GM21367 (cell line): ENCODE data around the gene ALG8.
"Not testable (repeated sequence)": the region's sequence is repeated elsewhere in the genome, so short reads cannot be mapped to it uniquely, and the experiment has no call there.

Experiments
- ATAC-seq: cut with Tn5 transposase; IDR thresholded peaks from one replicate; pipeline ENCODE4 v1.9.1; 2021; ENCODE audit not compliant: unreplicated experiment

ALG8 gene

GRCh38 chr11:78109081-78110015 lies 30.1 kb downstream of the ALG8 start:
- ATAC-seq: no peak

- ATAC-seq: no peak
Measured at GRCh38 chr11:78100676-78101472, 38.6 kb downstream of the ALG8 start.

- ATAC-seq: no peak
Measured at GRCh38 chr11:78100261-78100660, 39.2 kb downstream of the ALG8 start.

GRCh38 chr11:78099666-78100065 lies 39.8 kb downstream of the ALG8 start:
- ATAC-seq: no peak

- ATAC-seq: no peak
Measured at GRCh38 chr11:78097666-78098385, 41.6 kb downstream of the ALG8 start.

- no peak for ATAC-seq
Measured at GRCh38 chr11:78094250-78094649, 45.2 kb downstream of the ALG8 start.

- ATAC-seq: not testable (repeated sequence)
Measured at GRCh38 chr11:78086521-78087074, 52.8 kb downstream of the ALG8 start.

GRCh38 chr11:78085972-78086371 lies 53.5 kb downstream of the ALG8 start:
- no peak for ATAC-seq

GRCh38 chr11:78084506-78084905 lies 54.9 kb downstream of the ALG8 start:
- not testable (repeated sequence) for ATAC-seq

GRCh38 chr11:78083021-78083420 lies 56.4 kb downstream of the ALG8 start:
- no peak for ATAC-seq

GRCh38 chr11:78082146-78082545 lies 57.3 kb downstream of the ALG8 start:
- no peak for ATAC-seq

GRCh38 chr11:78081583-78081982 lies 57.8 kb downstream of the ALG8 start:
- ATAC-seq: no peak

GRCh38 chr11:78080818-78081495 lies 58.5 kb downstream of the ALG8 start:
- ATAC-seq: no peak

GRCh38 chr11:78080084-78080817 lies 59.2 kb downstream of the ALG8 start:
- no peak for ATAC-seq

GRCh38 chr11:78079232-78080083 lies 60.0 kb downstream of the ALG8 start, which contains the start of gene NDUFC2:
NDUFC2 (minus strand) TSS chr11:78079862; CDS start chr11:78079744, 118 bp downstream.
- ATAC-seq: peak; percentile 67

- no peak for ATAC-seq
Measured at GRCh38 chr11:78078218-78079167, 60.9 kb downstream of the ALG8 start.

GRCh38 chr11:78077592-78077991 lies 61.8 kb downstream of the ALG8 start:
- ATAC-seq: not testable (repeated sequence)
